ENCODE data around the gene MYO3B. TPM values are rescaled to one million over a fixed set of nuclear protein-coding genes. Genes with fewer than 3 reads are reported as not detected.

Gene MYO3B
- total RNA-seq, 2 donors from 2014 or later: 0.05 to 0.32 TPM

DNA sequence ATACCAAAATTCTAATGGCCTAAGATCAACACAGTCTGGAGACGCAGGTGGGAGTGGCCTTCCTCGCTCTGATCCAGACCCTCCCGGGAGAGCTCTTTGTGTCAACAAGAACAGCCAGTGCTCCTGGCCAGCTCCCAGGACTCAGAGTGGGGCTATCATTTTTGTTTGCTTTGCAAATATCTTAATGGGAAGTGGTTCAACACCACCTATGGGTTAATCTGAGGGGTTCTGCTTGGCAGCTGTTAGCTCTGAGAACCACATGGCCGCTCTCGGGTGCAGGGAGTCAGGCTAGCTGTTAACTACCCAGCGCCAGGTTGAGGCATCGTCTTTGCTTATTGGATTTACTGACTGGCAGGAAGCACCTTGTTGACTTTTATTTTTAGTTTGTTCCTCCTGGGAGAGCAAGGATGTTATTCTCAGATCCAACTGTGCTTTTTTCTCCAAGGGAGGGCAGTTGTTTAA is 352.4 kb downstream of the MYO3B start:
- H3K9me3 ChIP-seq: no peaks in the 10 kb centered on the region
- no peak for TF ChIP-seq CTCF (IDR thresholded peaks at IDR 0.05)
- DNase-seq: peak; percentile 88
- intact Hi-C loops (cut with DNase I): no loop called here
- no peak overlapping the region for H3K4me3 ChIP-seq
- H3K4me1 ChIP-seq: no peaks in the 10 kb centered on the region
- H3K27me3 ChIP-seq: no peaks in the 10 kb centered on the region
- H3K36me3 ChIP-seq: no peaks in the 10 kb centered on the region
- no peak overlapping the region for H3K9ac ChIP-seq (ENCODE audit: low read depth in 2 of 2, low read length in 2 of 2)
- no peak overlapping the region for H3K27ac ChIP-seq

- H3K36me3 ChIP-seq: no peaks in the 10 kb centered on the region
- H3K9me3 ChIP-seq: no peaks in the 10 kb centered on the region
- no peak overlapping the region for H3K27ac ChIP-seq
- no peak overlapping the region for H3K4me3 ChIP-seq
- H3K27me3 ChIP-seq: no peaks in the 10 kb centered on the region
- intact Hi-C loops (cut with DNase I): no loop called here
- no peak overlapping the region for H3K9ac ChIP-seq (ENCODE audit: low read depth in 2 of 2, low read length in 2 of 2)
- H3K4me1 ChIP-seq: no peaks in the 10 kb centered on the region
- no peak for DNase-seq
- TF ChIP-seq CTCF (IDR thresholded peaks at IDR 0.05): no peak
Observed at GRCh38 chr2:170530803-170531564, 353.0 kb downstream of the MYO3B start.

DNA sequence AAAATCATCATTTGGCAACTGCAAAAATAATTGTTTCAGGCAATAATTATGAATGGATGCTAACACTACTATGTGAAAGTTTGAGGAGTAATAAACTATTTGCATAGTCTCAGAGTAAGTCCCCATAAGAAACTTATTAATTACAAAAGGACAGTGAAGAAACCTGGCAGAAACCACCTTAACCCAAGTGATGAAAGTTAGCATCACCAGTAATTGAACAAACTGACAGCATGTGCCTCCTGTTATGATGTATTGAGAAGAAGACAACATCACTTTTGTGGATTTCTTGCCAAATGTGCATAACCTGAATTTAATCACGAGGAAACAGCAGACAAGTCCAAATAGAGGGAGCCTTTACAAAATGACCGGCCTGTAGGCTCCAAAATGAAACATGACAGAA is 353.9 kb downstream of the MYO3B start:
- Histone ChIP-seq H3K36me3 (no peaks in the 10 kb centered on the region), H3K27me3 (no peaks in the 10 kb centered on the region), H3K4me3 (no peak overlapping the region), H3K9ac (ENCODE audit: low read depth in 2 of 2, low read length in 2 of 2) (no peak overlapping the region), H3K9me3 (no peaks in the 10 kb centered on the region), H3K4me1 (no peaks in the 10 kb centered on the region), H3K27ac (no peak overlapping the region)
- DNase-seq: no peak
- intact Hi-C loops (cut with DNase I): no loop called here
- TF ChIP-seq CTCF (IDR thresholded peaks at IDR 0.05): no peak

GRCh38 chr2:170533156-170533555 is 355.2 kb downstream of the MYO3B start:
- Histone ChIP-seq H3K9me3 (no peaks in the 10 kb centered on the region), H3K4me3 (no peak overlapping the region), H3K27ac (no peak overlapping the region), H3K9ac (ENCODE audit: low read depth in 2 of 2, low read length in 2 of 2) (no peak overlapping the region), H3K36me3 (no peaks in the 10 kb centered on the region), H3K27me3 (no peaks in the 10 kb centered on the region), H3K4me1 (no peaks in the 10 kb centered on the region)
- TF ChIP-seq CTCF (IDR thresholded peaks at IDR 0.05): no peak
- DNase-seq: no peak
- intact Hi-C loops (cut with DNase I): no loop called here

- Histone ChIP-seq H3K9me3 (no peaks in the 10 kb centered on the region), H3K36me3 (no peaks in the 10 kb centered on the region), H3K9ac (ENCODE audit: low read depth in 2 of 2, low read length in 2 of 2) (no peak overlapping the region), H3K27ac (no peak overlapping the region), H3K27me3 (no peaks in the 10 kb centered on the region), H3K4me3 (no peak overlapping the region), H3K4me1 (no peaks in the 10 kb centered on the region)
- intact Hi-C loops (cut with DNase I): no loop called here
- DNase-seq: no peak
- no peak for TF ChIP-seq CTCF (IDR thresholded peaks at IDR 0.05)
Observed at GRCh38 chr2:170535552-170535951, 357.6 kb downstream of the MYO3B start.

Measured in colonic mucosa (tissue), 4 donors.